ENCODE results near the gene FGF1. TPM values are rescaled to one million over a fixed set of nuclear protein-coding genes. Genes with fewer than 3 reads are reported as not detected.

FGF1 gene
- total and polyA plus RNA-seq, 8 donors: 0.73 to 3.5 (median 1.0) TPM; not detected in 3

GRCh38 chr5:142576804-142577203, 109.1 kb downstream of the FGF1 start:
- peaks cover 0 to 8% (median 0%) of the 10 kb centered on the region in 4 donors for H3K4me1 ChIP-seq
- no peak for DNase-seq
- TF ChIP-seq POLR2AphosphoS5 (IDR thresholded peaks at IDR 0.05) (no peak), POLR2A (IDR thresholded peaks at IDR 0.05) (no peak), EP300 (IDR thresholded peaks at IDR 0.05) (no peak), CTCF (IDR thresholded peaks at IDR 0.05) (no peak)
- no peak overlapping the region for H3K4me3 ChIP-seq
- H3K36me3 ChIP-seq: no peaks in the 10 kb centered on the region
- H3K27me3 ChIP-seq: no peaks in the 10 kb centered on the region
- 17 to 39% (median 22%) methylated on average over 1 of the region's 1 CpG; no CpG with 5 or more reads in 1 of the 5 donors for WGBS, 5 donors
- H3K27ac ChIP-seq: no peak overlapping the region
- H3K9me3 ChIP-seq: no peaks in the 10 kb centered on the region
- intact Hi-C loops (cut with DNase I; ENCODE audit: low total_unique reads): no loop called here

- intact Hi-C loops (cut with DNase I; ENCODE audit: low total_unique reads): no loop called here
- H3K9me3 ChIP-seq: no peaks in the 10 kb centered on the region
- WGBS, 5 donors: 69 to 94% (median 77%) methylated on average over 1 of the region's 1 CpG
- TF ChIP-seq POLR2A (IDR thresholded peaks at IDR 0.05) (no peak), EP300 (IDR thresholded peaks at IDR 0.05) (no peak), CTCF (IDR thresholded peaks at IDR 0.05) (no peak), POLR2AphosphoS5 (IDR thresholded peaks at IDR 0.05) (no peak)
- H3K36me3 ChIP-seq: no peaks in the 10 kb centered on the region
- H3K4me1 ChIP-seq: peaks cover 0 to 12% (median 0%) of the 10 kb centered on the region in 4 donors
- DNase-seq: no peak
- H3K27ac ChIP-seq: no peak overlapping the region
- H3K4me3 ChIP-seq: no peak overlapping the region
- no peaks in the 10 kb centered on the region for H3K27me3 ChIP-seq
Measured at GRCh38 chr5:142576303-142576702, 109.6 kb downstream of the FGF1 start.

- Histone ChIP-seq H3K9me3 (no peaks in the 10 kb centered on the region), H3K27ac (no peak overlapping the region)
- WGBS, 5 donors: 35 to 69% (median 47%) methylated on average over 4 of the region's 4 CpGs
Measured at GRCh38 chr5:142572006-142572405, 113.9 kb downstream of the FGF1 start.

GRCh38 chr5:142571371-142571770, 114.5 kb downstream of the FGF1 start:
- Histone ChIP-seq H3K27ac (no peak overlapping the region), H3K4me1 (peaks cover 0 to 22% (median 6%) of the 10 kb centered on the region in 4 donors), H3K9me3 (no peaks in the 10 kb centered on the region), H3K36me3 (no peaks in the 10 kb centered on the region), H3K27me3 (no peaks in the 10 kb centered on the region), H3K4me3 (no peak overlapping the region)
- DNase-seq: no peak
- TF ChIP-seq POLR2AphosphoS5 (IDR thresholded peaks at IDR 0.05): no peak
- no peak for TF ChIP-seq POLR2A (IDR thresholded peaks at IDR 0.05)
- TF ChIP-seq EP300 (IDR thresholded peaks at IDR 0.05): no peak
- TF ChIP-seq CTCF (IDR thresholded peaks at IDR 0.05): no peak
- intact Hi-C loops (cut with DNase I; ENCODE audit: low total_unique reads): no loop called here
- 62 to 92% (median 69%) methylated on average over 4 to 5 of the region's 5 CpGs for WGBS, 5 donors

More at GRCh38 chr5:142572006-142572405, 113.9 kb downstream of the FGF1 start:
- Histone ChIP-seq H3K27me3 (no peaks in the 10 kb centered on the region), H3K4me1 (peaks cover 0 to 22% (median 6%) of the 10 kb centered on the region in 4 donors), H3K4me3 (no peak overlapping the region), H3K36me3 (no peaks in the 10 kb centered on the region)
- peak in 1 of 2 donors; percentile 48 for DNase-seq
- TF ChIP-seq EP300 (IDR thresholded peaks at IDR 0.05) (no peak), POLR2AphosphoS5 (IDR thresholded peaks at IDR 0.05) (no peak), POLR2A (IDR thresholded peaks at IDR 0.05) (no peak), CTCF (IDR thresholded peaks at IDR 0.05) (no peak)
- intact Hi-C loops (cut with DNase I; ENCODE audit: low total_unique reads): no loop called here

All from stomach (tissue), 9 donors.